IPS-20b (cell line): Measurements from ENCODE around the gene PLAAT3.

ENCODE experiments used
- H3K27ac ChIP-seq: one replicate; pipeline ENCODE4 v1.5.1; 2013; ENCODE audit warnings: low read length
- H3K27me3 ChIP-seq: 2 replicates; pipeline ENCODE4 v1.6.1; 2013; ENCODE audit warnings: mild to moderate bottlenecking, low read length, inconsistent platforms; ENCODE audit not compliant: insufficient read depth
- H3K36me3 ChIP-seq: 2 replicates; pipeline ENCODE4 v1.6.1; 2013; ENCODE audit warnings: low read depth, mild to moderate bottlenecking, inconsistent platforms, low read length, moderate library complexity; ENCODE audit not compliant: insufficient read depth
- H3K4me1 ChIP-seq: 2 replicates; pipeline ENCODE4 v1.6.1; 2013; ENCODE audit warnings: mild to moderate bottlenecking, control low read depth, inconsistent platforms, low read length, moderate library complexity; ENCODE audit not compliant: insufficient read depth
- H3K4me3 ChIP-seq: 2 replicates; pipeline ENCODE4 v1.5.1; 2013; ENCODE audit warnings: mild to moderate bottlenecking, low read length, inconsistent platforms
- H3K9ac ChIP-seq: 2 replicates; pipeline ENCODE4 v1.6.1; 2013; ENCODE audit warnings: low read depth, mild to moderate bottlenecking, inconsistent platforms, low read length, moderate library complexity
- H3K9me3 ChIP-seq: 2 replicates; pipeline ENCODE4 v1.6.1; 2013; ENCODE audit warnings: mild to moderate bottlenecking, low read depth, low read length, inconsistent platforms; ENCODE audit not compliant: insufficient read depth

Gene PLAAT3

DNA sequence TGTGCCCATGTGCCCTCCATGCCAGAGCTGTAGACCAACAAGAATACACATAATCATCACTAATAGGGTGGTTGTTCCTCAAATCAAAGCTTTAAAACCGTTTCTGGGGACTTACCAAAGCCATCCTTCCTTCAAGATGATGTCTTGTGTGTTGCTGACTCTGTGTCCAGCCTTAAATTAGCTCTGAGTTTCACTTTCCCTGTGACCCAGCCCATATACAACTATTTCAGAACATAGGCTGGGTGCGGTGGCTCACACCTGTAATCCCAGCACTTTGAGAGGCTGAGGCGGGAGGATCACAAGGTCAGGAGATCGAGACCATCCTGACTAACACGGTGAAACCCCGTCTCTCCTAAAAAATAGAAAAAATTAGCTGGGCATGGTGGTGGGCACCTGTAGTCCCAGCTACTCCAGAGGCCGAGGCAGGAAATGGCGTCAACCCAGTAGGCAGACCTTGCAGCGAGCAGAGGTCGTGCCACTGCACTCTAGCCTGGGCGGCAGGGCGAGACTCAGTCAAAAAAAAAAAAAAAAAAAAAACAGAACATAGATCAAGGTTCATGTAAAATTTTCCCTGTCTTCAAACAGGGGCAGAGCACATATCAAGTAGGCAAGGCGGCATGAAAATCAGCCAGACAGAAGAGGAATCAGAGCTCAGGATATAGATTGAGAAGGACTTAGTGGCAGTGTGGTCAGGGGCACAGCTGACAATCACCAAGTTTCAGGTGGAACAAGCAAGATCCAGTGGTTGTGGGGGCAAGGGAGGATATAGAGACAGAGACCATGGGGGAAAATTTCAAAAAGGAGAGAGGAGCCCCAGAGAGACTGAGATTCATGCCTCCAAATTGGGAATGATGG, 50.8 kb downstream of the PLAAT3 start, which contains the start of gene PLAAT2:
Gene PLAAT2 (minus strand): TSS at position 179 of the 855 bp plus-strand sequence. CDS start 55 bp downstream, at position 124.
- Histone ChIP-seq H3K36me3 (no peaks in the 10 kb centered on the region), H3K9ac (no peak within 1 kb of the TSS), H3K4me1 (peaks cover 10% of the 10 kb centered on the region), H3K27me3 (no peaks in the 10 kb centered on the region; the same call in 1 of the 2 replicates), H3K4me3 (no peak within 1 kb of the TSS), H3K9me3 (no peaks in the 10 kb centered on the region), H3K27ac (no peak within 1 kb of the TSS)

DNA sequence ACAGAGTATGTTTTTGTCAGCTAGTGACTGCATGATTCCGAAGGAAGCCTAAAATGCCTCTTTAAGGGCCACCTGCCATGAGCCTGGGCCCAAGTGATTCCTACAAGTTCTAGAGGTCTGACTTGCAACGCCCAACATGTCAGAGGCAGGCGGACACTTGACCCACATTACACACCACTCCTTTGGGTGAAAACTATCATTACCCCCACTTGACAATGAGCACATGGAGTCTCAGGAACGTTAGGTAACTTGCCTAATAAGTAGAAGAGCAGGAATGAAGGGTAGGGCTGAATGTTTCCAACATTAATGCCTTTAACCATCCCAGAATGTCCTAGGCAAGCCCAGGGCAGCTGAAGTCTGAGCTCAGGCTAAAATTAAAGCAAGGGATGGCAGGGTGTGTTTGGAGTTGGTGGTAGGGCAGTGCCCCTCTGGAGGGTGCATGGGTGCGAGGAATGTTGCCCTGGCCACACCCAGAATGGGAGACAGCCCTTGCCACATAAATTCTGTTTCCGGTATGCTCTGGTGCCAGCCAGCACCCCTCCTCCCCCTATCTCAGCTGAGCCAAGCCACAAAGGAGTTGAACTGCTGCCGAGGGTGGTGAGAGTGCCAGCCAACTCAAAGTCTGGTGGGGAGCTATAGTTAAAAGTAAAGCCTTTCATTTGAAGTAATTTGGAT, 53.6 kb downstream of the PLAAT3 start:
- H3K27ac ChIP-seq = no peak overlapping the region
- H3K4me1 ChIP-seq = peaks cover 6% of the 10 kb centered on the region; the same call in 1 of the 2 replicates
- H3K27me3 ChIP-seq = no peaks in the 10 kb centered on the region; the same call in 1 of the 2 replicates
- no peak overlapping the region for H3K4me3 ChIP-seq
- H3K9ac ChIP-seq = no peak overlapping the region
- H3K9me3 ChIP-seq = no peaks in the 10 kb centered on the region
- no peaks in the 10 kb centered on the region for H3K36me3 ChIP-seq

DNA sequence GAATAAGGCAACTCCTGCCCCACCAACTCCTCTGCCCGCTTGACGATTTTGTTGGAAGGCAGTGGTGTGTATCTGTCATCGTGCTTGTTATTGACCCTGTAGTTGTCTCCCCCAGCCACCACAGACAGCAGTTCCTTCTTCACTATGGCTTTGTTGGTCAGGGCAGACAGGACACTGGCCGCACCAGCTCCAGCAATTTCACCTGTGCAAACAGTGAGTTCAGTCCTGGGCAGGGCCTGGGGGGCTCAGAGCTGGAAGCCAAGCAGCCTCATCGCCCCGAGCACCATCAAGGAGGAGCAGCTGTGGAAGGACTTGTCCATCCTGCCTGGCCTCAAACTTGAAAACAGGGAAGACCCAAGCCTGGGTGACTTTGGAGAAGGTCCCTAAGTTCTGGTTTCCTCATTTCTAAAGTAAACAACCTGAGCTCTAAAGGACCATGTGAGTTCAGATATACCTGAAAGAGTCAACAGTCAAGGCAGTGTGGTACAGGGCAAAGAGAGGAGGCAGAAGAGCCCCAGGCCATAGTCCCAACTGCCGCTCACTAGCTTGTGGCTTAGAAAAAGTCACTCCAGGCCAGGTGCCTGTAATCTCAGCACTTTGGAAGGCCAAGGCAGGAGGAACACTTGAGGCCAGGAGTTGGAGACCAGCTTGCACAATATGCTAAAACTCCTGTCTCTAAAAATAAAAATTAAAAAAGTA, 55.6 kb downstream of the PLAAT3 start:
- Histone ChIP-seq H3K4me3 (no peak overlapping the region), H3K27ac (no peak overlapping the region), H3K36me3 (no peaks in the 10 kb centered on the region), H3K27me3 (no peaks in the 10 kb centered on the region; the same call in 1 of the 2 replicates), H3K4me1 (peaks cover 9% of the 10 kb centered on the region; the same call in 1 of the 2 replicates), H3K9ac (no peak overlapping the region), H3K9me3 (no peaks in the 10 kb centered on the region)

DNA sequence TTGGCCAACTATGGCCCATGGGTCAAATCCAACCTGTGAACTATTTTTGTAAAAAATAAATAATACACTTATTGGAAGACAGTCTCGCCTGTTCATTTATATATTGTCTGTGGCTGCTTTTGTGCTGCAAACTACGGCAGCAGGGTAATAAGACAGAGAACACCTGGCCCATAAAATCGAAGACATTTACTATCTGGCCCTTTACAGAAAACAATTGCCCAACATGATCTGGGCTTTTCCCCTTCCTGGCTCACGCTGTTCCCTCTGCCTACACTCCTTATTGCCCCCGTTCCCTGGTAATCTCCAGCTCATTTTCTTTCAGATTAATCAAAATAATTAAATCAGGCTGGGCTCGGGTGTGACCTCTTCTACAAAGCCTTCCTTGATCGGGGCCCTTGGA, 56.7 kb downstream of the PLAAT3 start:
- no peaks in the 10 kb centered on the region for H3K36me3 ChIP-seq
- H3K27me3 ChIP-seq = no peaks in the 10 kb centered on the region; the same call in 1 of the 2 replicates
- no peaks in the 10 kb centered on the region for H3K9me3 ChIP-seq
- H3K9ac ChIP-seq = no peak overlapping the region
- no peak overlapping the region for H3K27ac ChIP-seq
- H3K4me3 ChIP-seq = no peak overlapping the region
- peaks cover 9% of the 10 kb centered on the region; the same call in 1 of the 2 replicates for H3K4me1 ChIP-seq

DNA sequence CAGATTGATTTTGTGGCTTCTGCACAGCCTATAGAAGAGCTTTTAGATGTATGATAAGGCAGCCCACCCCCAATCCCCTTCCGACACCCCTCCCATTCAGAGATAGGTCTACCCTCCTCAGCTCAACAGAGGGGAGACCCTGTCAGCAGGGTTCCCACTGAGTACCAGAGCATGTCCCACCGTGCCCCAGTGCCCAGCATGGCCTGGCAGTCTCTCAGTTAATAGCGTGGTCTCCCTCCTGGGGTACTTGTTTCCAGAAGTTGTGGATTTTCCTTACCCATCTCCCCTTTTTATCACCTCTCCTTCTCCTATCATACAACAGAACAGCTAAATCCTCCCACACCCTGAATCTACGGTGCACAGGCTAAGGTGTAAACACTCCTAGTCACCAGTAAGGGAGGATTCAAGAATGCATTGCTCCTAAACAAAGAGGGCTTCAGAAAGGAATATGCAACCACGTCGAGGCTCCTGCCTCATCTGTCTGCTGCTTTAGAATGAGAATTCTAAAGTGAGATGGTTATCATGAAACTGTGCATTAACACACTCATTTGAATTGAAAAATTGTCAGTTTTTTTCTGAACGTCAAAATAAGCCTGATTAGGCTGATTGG, 57.7 kb downstream of the PLAAT3 start:
- Histone ChIP-seq H3K4me1 (peaks cover 9% of the 10 kb centered on the region; the same call in 1 of the 2 replicates), H3K27me3 (no peaks in the 10 kb centered on the region; the same call in 1 of the 2 replicates), H3K4me3 (no peak overlapping the region)

DNA sequence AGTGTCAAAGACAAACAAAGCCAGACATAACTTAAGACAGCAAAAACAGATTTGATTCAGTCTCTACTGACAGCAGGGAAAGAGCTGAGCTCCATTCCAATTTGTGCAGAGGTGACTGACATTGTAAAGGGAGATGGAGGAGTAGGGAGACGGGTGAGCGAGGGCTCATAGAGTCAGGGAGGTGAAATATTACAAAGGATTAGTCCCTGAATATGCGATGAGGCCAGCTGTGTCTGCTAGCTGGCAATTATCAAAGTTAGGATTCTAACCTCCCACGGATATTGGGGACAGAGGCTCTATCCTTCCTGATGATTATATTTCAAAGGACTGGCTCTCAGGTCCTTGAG, 59.4 kb downstream of the PLAAT3 start:
- H3K9me3 ChIP-seq = no peaks in the 10 kb centered on the region
- H3K36me3 ChIP-seq = no peaks in the 10 kb centered on the region
- no peak overlapping the region for H3K4me3 ChIP-seq
- no peak overlapping the region for H3K27ac ChIP-seq
- H3K9ac ChIP-seq = no peak overlapping the region
- peaks cover 9% of the 10 kb centered on the region; the same call in 1 of the 2 replicates for H3K4me1 ChIP-seq
- H3K27me3 ChIP-seq = no peaks in the 10 kb centered on the region

More for the DNA sequence above, 57.7 kb downstream of the PLAAT3 start:
- Histone ChIP-seq H3K27ac (no peak overlapping the region), H3K9me3 (no peaks in the 10 kb centered on the region), H3K9ac (no peak overlapping the region), H3K36me3 (no peaks in the 10 kb centered on the region)

DNA sequence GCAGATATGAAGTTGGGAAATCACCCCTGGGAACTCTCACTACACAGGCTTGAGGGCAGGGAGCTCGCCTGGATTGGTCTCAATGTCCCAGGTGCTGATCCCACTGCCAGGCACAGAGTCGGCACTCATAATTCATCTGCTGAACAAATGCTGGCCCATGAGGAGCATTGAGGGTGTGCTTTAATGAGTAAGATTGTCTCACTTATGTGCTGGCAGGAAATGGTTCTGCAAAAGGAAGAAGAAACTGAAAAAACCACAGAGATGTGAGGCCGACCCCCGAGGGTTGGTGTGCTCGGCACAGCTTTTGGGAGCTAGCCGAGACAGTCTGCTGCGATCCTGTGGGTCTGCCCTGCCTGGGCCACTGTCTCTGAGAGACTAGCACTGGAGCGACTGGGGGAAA, 60.5 kb downstream of the PLAAT3 start:
- H3K4me3 ChIP-seq = no peak overlapping the region

DNA sequence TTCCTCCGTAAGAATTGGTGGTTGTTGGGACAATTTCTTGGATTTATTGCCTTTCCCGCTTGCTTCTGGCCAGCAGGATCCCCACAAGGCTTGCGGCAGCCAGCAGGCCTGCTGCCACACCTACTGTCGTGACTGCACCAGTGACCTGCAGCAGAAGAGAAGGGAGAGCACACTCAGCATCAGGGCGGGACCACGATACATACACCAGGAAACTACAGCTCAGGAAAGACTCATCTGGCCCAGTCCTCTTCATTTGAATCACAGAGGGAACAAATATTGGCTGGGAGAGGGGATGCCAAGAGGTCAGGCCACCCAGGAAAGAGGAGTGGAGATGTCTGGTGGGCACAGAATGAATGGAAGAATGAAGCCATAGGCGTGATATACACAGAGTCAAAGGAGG, 61.3 kb downstream of the PLAAT3 start:
- H3K36me3 ChIP-seq = no peaks in the 10 kb centered on the region
- H3K4me1 ChIP-seq = peaks cover 9% of the 10 kb centered on the region; the same call in 1 of the 2 replicates
- H3K9ac ChIP-seq = no peak overlapping the region
- H3K4me3 ChIP-seq = no peak overlapping the region
- H3K9me3 ChIP-seq = no peaks in the 10 kb centered on the region
- H3K27ac ChIP-seq = no peak overlapping the region
- no peaks in the 10 kb centered on the region for H3K27me3 ChIP-seq

More for the DNA sequence above, 60.5 kb downstream of the PLAAT3 start:
- H3K36me3 ChIP-seq = no peaks in the 10 kb centered on the region
- no peaks in the 10 kb centered on the region for H3K27me3 ChIP-seq
- H3K9ac ChIP-seq = no peak overlapping the region
- H3K27ac ChIP-seq = no peak overlapping the region
- peaks cover 9% of the 10 kb centered on the region; the same call in 1 of the 2 replicates for H3K4me1 ChIP-seq
- H3K9me3 ChIP-seq = no peaks in the 10 kb centered on the region

DNA sequence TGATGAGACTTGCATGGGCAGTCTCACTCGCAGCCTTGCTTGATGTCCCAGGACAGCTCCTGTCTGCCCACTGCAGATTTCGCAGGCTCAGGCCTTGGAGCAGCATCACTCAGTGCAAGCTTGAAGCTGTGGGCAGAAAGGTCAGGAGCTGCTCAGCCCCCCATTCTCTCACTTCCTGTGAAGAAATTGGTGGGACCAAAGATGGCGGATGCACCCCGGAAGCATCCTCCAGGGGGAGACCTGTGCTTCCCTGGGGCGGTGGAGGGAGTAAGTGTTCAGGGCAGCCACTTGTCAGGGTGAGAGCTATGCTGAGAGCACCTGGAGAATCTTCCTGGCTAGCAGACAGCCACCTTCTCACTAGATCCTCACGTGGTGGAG, 62.4 kb downstream of the PLAAT3 start:
- no peak overlapping the region for H3K27ac ChIP-seq
- H3K36me3 ChIP-seq = no peaks in the 10 kb centered on the region
- no peak overlapping the region for H3K9ac ChIP-seq
- H3K27me3 ChIP-seq = no peaks in the 10 kb centered on the region
- H3K4me3 ChIP-seq = no peak overlapping the region
- no peaks in the 10 kb centered on the region for H3K9me3 ChIP-seq
- peaks cover 9% of the 10 kb centered on the region; the same call in 1 of the 2 replicates for H3K4me1 ChIP-seq

DNA sequence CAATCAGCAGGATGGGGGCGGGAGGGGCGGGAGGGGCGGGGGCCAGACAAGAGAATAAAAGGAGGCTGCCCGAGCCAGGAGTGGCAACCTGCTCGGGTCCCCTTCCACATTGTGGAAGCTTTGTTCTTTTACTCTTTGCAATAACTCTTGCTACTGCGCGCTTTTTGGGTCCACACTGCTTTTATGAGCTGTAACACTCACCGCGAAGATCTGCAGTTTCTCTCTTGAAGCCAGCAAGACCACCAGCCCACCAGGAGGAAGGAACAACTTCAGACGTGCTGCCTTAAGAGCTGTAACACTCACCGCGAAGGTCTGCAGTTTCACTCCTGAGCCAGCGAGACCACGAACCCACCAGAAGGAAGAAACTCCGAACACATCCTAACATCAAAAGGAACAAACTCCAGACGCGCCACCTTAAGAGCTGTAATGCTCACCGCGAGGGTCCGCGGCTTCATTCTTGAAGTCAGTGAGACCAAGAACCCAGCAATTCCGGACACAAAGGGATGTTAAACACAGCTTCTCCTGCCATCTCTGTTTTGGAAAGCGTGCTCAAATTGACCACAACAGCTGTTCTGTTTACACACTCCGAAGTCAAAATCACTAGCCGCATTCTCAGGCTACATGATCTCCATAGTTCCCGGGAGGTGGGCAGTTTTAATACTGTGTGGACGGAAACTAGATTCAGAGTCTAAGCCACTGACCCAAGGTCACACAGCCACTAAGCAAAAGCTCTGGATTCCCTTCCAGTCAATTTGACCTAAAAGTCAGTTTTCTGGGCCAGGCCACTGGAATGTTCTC, 62.9 kb downstream of the PLAAT3 start:
- H3K27me3 ChIP-seq = no peaks in the 10 kb centered on the region
- H3K9me3 ChIP-seq = no peaks in the 10 kb centered on the region
- H3K4me3 ChIP-seq = no peak overlapping the region
- H3K9ac ChIP-seq = no peak overlapping the region
- H3K27ac ChIP-seq = no peak overlapping the region
- H3K4me1 ChIP-seq = peaks cover 3% of the 10 kb centered on the region; the same call in 1 of the 2 replicates
- H3K36me3 ChIP-seq = no peaks in the 10 kb centered on the region
